GM13977 (cell line): Measurements from ENCODE around the gene ZNF468.
"Not testable (repeated sequence)": the region's sequence is repeated elsewhere in the genome, so short reads cannot be mapped to it uniquely, and the experiment has no call there.

Experiments
- DNase-seq: peaks from one replicate; pipeline ENCODE4 v3.0.0; 2012; ENCODE audit warnings: low spot score
- in situ Hi-C: fragments of 300-500 bp; cut with MboI; formaldehyde crosslinking; loops from one replicate; pipeline ENCODE4 v1.12.0; 2022; ENCODE audit warnings: low sequenced_read_pairs, low pct_unique_long_range_greater_than_20kb, mixed read lengths, inconsistent platforms; ENCODE audit not compliant: unreplicated experiment
- TF ChIP-seq, protein P1 (sequence below): IDR thresholded peaks from 2 replicates; pipeline ENCODE4 v1.5.1; 2012; ENCODE audit warnings: mild to moderate bottlenecking, control low read depth; ENCODE audit not compliant: insufficient read depth; ENCODE audit errors: extremely low read depth, missing control alignments

Gene ZNF468

GRCh38 chr19:52891336-52891735 lies 33.9 kb upstream of the ZNF468 start:
- in situ Hi-C loops = no loop called here
- TF ChIP-seq, protein P1, sequence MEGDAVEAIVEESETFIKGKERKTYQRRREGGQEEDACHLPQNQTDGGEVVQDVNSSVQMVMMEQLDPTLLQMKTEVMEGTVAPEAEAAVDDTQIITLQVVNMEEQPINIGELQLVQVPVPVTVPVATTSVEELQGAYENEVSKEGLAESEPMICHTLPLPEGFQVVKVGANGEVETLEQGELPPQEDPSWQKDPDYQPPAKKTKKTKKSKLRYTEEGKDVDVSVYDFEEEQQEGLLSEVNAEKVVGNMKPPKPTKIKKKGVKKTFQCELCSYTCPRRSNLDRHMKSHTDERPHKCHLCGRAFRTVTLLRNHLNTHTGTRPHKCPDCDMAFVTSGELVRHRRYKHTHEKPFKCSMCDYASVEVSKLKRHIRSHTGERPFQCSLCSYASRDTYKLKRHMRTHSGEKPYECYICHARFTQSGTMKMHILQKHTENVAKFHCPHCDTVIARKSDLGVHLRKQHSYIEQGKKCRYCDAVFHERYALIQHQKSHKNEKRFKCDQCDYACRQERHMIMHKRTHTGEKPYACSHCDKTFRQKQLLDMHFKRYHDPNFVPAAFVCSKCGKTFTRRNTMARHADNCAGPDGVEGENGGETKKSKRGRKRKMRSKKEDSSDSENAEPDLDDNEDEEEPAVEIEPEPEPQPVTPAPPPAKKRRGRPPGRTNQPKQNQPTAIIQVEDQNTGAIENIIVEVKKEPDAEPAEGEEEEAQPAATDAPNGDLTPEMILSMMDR = no peak
- DNase-seq = no peak

- no peak for DNase-seq
- TF ChIP-seq, protein P1 = no peak
- in situ Hi-C loops = no loop called here
Measured at GRCh38 chr19:52889931-52890330, 32.5 kb upstream of the ZNF468 start.

GRCh38 chr19:52889076-52889475 lies 31.7 kb upstream of the ZNF468 start:
- TF ChIP-seq, protein P1 = no peak
- in situ Hi-C loops = no loop called here
- DNase-seq = no peak

GRCh38 chr19:52880895-52881389 lies 23.5 kb upstream of the ZNF468 start:
- DNase-seq = no peak
- in situ Hi-C loops = no loop called here
- TF ChIP-seq, protein P1 = no peak

DNA sequence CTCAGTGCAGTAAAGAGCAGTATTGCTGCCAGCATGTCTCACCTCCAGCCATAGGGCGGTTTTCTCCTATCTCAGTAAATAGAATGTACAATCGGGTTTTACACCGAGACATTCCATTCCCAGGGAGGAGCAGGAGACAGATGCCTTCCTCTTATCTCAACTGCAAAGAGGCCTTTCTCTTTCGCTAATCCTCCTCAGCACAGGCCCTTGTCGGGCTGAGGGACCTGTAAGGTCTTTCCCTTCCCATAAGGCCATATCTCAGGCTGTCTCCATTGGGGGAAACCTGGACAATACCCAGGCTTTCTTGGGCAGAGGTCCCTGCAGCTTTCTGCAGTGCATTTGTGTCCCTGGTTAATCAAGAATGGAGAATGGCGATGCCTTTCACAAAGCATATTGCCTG lies 15.6 kb upstream of the ZNF468 start:
- in situ Hi-C loops, DNase-seq: not testable (repeated sequence)

GRCh38 chr19:52871466-52871865 lies 14.0 kb upstream of the ZNF468 start:
- DNase-seq = no peak
- TF ChIP-seq, protein P1 = no peak
- in situ Hi-C loops = no loop called here

DNA sequence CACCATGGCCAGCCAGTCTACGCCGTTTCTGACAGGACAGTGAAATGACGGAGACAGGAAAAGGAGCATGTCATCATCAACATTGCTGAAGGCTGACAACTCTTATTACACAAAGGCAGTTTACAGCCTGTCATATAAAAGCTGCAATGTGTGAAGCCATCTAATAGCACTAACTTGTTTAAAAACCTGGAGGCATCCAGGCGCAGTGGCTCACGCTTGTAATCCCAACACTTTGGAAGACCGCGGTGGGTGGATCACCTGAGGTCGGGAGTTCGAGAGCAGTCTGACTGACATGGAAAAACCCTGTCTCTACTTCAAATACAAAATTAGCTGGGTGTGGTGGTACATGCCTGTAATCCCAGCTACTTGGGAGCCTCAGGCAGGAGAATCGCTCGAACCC lies 10.6 kb upstream of the ZNF468 start:
- in situ Hi-C loops, DNase-seq: not testable (repeated sequence)

DNA sequence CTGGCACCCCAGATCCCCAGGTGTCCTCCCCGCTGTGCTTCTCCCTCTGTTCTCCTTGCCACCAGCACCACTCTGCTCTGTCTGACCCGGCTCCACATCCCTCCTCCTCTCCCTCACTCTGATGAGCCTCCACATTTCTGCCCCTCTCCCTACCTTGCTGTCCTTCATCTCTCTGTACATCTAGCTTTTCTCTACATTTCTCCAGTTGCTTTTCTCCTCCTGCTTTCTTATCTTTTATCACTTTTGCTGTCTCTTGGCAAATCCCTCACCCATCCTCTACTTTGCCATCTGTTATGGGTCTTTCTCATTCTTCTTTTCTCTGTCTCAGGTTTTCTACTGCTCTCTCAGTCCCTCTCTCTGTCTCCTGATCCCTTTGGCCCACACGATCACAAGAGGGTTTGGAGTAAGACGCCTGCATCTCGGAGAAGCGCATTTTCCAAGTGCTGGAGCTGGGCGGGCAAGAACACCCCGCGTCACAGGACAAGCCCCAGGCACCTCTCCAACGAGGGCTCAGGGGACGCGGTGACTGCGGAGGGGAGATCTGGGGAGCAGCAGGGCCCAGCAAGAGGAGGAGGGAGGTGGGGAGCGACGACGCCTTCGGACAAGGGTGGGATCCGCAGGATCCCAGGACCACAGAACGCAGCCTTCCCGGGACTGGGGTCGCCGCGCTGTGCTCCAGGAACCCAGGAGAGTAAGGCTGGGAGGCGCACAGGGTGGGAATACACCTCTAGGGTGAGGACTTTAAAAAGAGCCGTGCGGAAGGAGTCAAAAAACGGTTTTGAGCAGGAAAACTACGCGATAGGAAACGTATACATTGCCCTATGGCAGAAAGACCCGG lies 660 bp downstream of the ZNF468 start:
- DNase-seq = peak; percentile 12
- in situ Hi-C loops = loop anchor here (10.0 kb wide), 1 partner anchor 88 kb away; no protein-coding TSS in a partner anchor

DNA sequence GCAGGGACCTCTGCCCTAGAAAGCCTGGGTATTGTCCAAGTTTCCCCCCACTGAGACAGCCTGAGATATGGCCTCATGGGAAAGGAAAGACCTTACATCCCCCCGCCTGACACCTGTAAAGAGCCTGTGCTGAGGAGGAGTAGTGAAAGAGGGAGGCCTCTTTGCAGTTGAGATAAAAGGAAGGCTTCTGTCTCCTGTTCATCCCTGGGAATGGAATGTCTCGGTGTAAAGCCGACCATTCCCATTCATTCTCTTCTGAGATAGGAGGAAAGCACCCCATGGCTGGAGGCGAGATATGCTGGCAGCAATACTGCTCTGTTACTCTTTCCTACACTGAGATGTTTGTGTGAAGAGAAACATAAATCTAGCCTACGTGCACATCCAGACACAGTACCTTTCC lies 10.1 kb downstream of the ZNF468 start:
- in situ Hi-C loops, DNase-seq: not testable (repeated sequence)

GRCh38 chr19:52840825-52841465 lies 16.5 kb downstream of the ZNF468 start:
- in situ Hi-C loops, DNase-seq: not testable (repeated sequence)

GRCh38 chr19:52834289-52834688 lies 23.1 kb downstream of the ZNF468 start:
- DNase-seq, in situ Hi-C loops: not testable (repeated sequence)
